Glutamatergic neuron (in vitro differentiated cells): Measurements from ENCODE around the gene TRIM62. TPM values are rescaled to one million over a fixed set of nuclear protein-coding genes. Genes with fewer than 3 reads are reported as not detected.

ENCODE experiments used
- DNase-seq: peaks from one replicate; pipeline ENCODE4 v3.0.0; 2022
- H3K27ac Mint-ChIP-seq: one replicate; pipeline ENCODE4 v1.8.0; 2020; ENCODE audit warnings: mild to moderate bottlenecking, mixed read lengths, inconsistent platforms; ENCODE audit not compliant: unreplicated experiment
- H3K27me3 Mint-ChIP-seq: one replicate; pipeline ENCODE4 v1.8.0; 2020; ENCODE audit warnings: mild to moderate bottlenecking, moderate library complexity, mixed read lengths, inconsistent platforms; ENCODE audit not compliant: unreplicated experiment
- H3K36me3 Mint-ChIP-seq: one replicate; pipeline ENCODE4 v1.8.0; 2020; ENCODE audit warnings: mild to moderate bottlenecking, mixed read lengths, inconsistent platforms; ENCODE audit not compliant: unreplicated experiment
- H3K4me1 Mint-ChIP-seq: one replicate; pipeline ENCODE4 v1.8.0; 2020; ENCODE audit warnings: mild to moderate bottlenecking, low read depth, mixed read lengths, inconsistent platforms; ENCODE audit not compliant: unreplicated experiment
- H3K4me3 Mint-ChIP-seq: one replicate; pipeline ENCODE4 v1.8.0; 2020; ENCODE audit warnings: mild to moderate bottlenecking, mixed read lengths, inconsistent platforms; ENCODE audit not compliant: unreplicated experiment
- H3K9me3 Mint-ChIP-seq: one replicate; pipeline ENCODE4 v1.8.0; 2020; ENCODE audit warnings: mild to moderate bottlenecking, moderate library complexity, mixed read lengths, inconsistent platforms; ENCODE audit not compliant: unreplicated experiment
- total RNA-seq: library from RNA; stranded (reverse); fragmentation: NEBNext Ultra II Directional; extraction: Animal tissue kit (Norgen Biotek cat#: 25700); gene quantifications from one replicate; pipeline ENCODE4 v1.2.1, GENCODE V29; 2021; ENCODE audit not compliant: unreplicated experiment
- TF ChIP-seq, protein P1 (sequence below): fragments of 200-600 bp; sonication (generic); IDR thresholded peaks from one replicate; pipeline ENCODE4 v1.5.0; 2021; ENCODE audit not compliant: partially characterized antibody, unreplicated experiment

The TRIM62 gene
- total RNA-seq, 1 donor from 2014 or later = 95.7 TPM

DNA sequence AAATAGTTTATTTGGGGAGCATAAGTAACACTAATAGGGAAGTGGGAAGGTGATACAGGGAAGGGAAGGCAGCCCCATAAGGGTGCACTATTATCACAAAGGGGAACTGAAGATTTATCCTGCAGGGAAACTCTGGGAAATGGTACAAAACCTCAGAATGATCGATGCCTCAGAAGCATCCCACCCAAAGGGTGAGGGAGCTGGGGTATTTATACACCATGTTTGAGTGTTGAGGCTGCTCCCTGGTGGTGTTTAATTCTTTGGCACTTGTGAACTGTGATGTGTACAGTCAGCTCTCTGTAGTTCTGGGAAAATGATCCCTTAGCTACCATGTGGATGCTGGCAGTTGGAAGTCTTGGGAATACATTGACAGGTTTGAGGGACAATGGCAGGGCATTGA lies 5.1 kb upstream of the TRIM62 start:
- Mint-ChIP-seq H3K27ac (no peak overlapping the region), H3K9me3 (peaks cover 10% of the 10 kb centered on the region), H3K36me3 (no peaks in the 10 kb centered on the region), H3K27me3 (peaks cover 10% of the 10 kb centered on the region), H3K4me1 (peaks cover 21% of the 10 kb centered on the region), H3K4me3 (no peak overlapping the region)
- TF ChIP-seq, protein P1, sequence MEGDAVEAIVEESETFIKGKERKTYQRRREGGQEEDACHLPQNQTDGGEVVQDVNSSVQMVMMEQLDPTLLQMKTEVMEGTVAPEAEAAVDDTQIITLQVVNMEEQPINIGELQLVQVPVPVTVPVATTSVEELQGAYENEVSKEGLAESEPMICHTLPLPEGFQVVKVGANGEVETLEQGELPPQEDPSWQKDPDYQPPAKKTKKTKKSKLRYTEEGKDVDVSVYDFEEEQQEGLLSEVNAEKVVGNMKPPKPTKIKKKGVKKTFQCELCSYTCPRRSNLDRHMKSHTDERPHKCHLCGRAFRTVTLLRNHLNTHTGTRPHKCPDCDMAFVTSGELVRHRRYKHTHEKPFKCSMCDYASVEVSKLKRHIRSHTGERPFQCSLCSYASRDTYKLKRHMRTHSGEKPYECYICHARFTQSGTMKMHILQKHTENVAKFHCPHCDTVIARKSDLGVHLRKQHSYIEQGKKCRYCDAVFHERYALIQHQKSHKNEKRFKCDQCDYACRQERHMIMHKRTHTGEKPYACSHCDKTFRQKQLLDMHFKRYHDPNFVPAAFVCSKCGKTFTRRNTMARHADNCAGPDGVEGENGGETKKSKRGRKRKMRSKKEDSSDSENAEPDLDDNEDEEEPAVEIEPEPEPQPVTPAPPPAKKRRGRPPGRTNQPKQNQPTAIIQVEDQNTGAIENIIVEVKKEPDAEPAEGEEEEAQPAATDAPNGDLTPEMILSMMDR = no peak
- DNase-seq = no peak

DNA sequence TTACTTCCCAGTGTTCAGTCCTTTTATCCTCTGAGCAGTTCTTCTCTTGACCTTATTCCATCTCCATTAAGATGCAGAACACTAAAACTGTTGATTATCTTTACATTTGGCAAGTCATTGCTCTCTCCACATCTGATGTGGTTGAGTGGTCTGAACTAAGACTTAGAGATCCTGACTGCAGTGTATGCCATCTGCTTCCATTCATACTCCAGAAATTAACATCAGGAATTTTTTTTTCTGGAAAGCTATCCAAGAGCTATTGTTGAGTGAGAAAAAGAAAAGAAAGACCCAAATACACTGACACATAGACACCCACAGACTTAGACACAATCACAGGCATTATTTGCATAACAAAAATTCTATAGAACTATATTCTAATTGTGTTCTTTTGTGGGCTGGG lies 3.7 kb upstream of the TRIM62 start:
- Mint-ChIP-seq H3K27ac (peak overlapping the region; percentile 35), H3K27me3 (peaks cover 16% of the 10 kb centered on the region), H3K4me1 (peaks cover 22% of the 10 kb centered on the region), H3K9me3 (peaks cover 11% of the 10 kb centered on the region), H3K36me3 (no peaks in the 10 kb centered on the region), H3K4me3 (no peak overlapping the region)
- TF ChIP-seq, protein P1 = no peak
- DNase-seq = no peak

DNA sequence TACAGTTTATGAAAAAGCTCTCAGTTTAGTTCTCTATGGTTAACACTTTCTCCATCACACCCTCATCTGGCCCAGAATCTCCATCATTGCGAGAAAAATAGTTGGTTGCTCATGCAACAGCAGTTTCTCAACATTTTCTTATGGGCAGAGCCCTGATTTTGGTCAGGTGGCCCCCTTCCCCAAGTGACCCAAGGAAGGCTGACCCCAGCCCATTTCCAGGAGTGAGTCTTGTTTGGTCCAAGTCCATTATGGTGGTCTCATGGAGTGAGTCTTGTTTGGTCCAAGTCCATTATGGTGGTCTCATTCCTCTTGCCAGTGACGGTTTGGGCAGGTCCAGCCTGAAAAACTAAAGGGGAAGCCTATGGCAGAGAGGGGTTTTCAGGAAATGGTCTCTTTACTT lies 1.5 kb upstream of the TRIM62 start:
- Mint-ChIP-seq H3K4me3 (peak overlapping the region; percentile 84), H3K4me1 (peaks cover 36% of the 10 kb centered on the region), H3K36me3 (no peaks in the 10 kb centered on the region), H3K9me3 (peaks cover 20% of the 10 kb centered on the region), H3K27ac (peak overlapping the region; percentile 97), H3K27me3 (peaks cover 20% of the 10 kb centered on the region)
- TF ChIP-seq, protein P1 = no peak
- DNase-seq = no peak

DNA sequence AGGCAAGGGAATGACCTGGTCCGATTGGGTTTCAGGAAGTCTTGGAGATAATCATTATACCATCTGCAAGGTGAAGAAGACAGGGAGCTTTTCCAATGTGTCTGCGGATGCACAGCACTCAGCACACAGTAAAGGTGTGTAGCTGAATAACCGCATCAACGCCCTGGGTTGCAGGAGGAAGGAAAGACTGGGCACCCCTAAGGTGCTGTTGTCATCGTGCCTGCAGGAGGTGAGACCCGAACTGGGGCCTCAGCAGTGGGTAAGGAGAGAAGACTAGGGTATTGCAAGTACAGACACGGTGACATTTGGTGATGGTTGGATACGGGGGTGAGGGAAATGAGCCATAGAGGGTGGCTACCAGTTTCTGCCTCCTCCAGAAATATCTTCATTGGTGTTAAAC lies 1.1 kb upstream of the TRIM62 start:
- peaks cover 40% of the 10 kb centered on the region for H3K4me1 Mint-ChIP-seq
- H3K9me3 Mint-ChIP-seq = peaks cover 24% of the 10 kb centered on the region
- no peaks in the 10 kb centered on the region for H3K36me3 Mint-ChIP-seq
- peak overlapping the region; percentile 97 for H3K27ac Mint-ChIP-seq
- DNase-seq = no peak
- H3K27me3 Mint-ChIP-seq = peaks cover 22% of the 10 kb centered on the region
- peak overlapping the region; percentile 84 for H3K4me3 Mint-ChIP-seq
- TF ChIP-seq, protein P1 = no peak

DNA sequence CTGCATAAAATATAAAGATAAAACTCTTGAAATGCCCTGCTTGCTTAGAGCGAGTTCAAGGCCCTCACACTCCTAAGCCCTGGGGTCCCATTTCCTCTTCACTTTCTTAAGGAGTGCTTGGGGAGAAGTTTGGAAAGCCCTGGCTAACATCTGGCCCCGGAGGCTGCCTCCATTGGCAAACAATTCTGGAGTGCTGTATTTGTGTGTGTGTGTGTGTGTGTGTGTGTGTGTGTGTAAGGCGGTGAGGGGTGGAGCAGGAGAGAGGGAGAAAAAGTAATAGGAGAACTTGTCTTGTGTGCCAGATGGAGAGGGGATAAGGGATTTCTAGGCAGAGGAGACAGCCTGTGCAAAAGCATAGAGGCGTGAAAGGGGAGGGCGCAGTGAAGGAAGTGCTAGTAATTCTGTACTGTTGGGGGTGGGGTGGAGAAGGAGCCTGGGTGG lies 578 bp upstream of the TRIM62 start:
- Mint-ChIP-seq H3K27ac (peak overlapping the region; percentile 97), H3K36me3 (no peaks in the 10 kb centered on the region), H3K4me3 (peak overlapping the region; percentile 84), H3K4me1 (peaks cover 44% of the 10 kb centered on the region), H3K27me3 (peaks cover 24% of the 10 kb centered on the region), H3K9me3 (peaks cover 27% of the 10 kb centered on the region)
- DNase-seq = peak; percentile 55
- TF ChIP-seq, protein P1 = no peak
